ENCODE data around the gene NDUFV3.
A peak's percentile ranks its signal among the peaks of the same experiment; 100 is the strongest.
"Not testable (repeated sequence)": the region's sequence is repeated elsewhere in the genome, so short reads cannot be mapped to it uniquely, and the experiment has no call there.

NDUFV3 gene

DNA sequence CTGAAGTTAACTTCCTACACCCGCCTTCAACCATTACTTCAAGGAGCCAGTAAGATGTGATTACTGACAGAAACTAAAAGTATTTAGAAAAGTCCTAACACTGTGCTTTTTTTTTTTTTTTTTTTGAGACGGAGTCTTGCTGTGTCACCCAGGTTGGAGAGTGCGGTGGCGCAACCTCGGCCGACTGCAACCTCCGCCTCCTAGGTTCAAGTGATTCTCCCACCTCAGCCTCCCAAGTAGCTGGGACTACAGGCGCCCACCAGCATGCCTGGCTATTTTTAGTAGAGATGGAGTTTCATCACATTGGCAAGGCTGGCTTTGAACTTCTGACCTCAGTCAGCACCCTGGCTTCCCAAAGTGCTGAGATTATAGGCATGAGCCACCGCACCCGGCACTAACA lies 17.3 kb upstream of the NDUFV3 start:
- H3K4me3 ChIP-seq (ENCODE audit: low read depth, low read length); H3K9ac ChIP-seq (ENCODE audit: low read depth, low read length); H3K27me3 ChIP-seq (ENCODE audit: control insufficient read depth, insufficient read depth, low read length); H3K9me3 ChIP-seq (ENCODE audit: control insufficient read depth, insufficient read depth, low read length); H3K4me1 ChIP-seq (ENCODE audit: control insufficient read depth, insufficient read depth, low read length): not testable (repeated sequence)
- H3K36me3 ChIP-seq (ENCODE audit: control insufficient read depth, insufficient read depth, low read length): peaks cover 37% of the 10 kb centered on the region

DNA sequence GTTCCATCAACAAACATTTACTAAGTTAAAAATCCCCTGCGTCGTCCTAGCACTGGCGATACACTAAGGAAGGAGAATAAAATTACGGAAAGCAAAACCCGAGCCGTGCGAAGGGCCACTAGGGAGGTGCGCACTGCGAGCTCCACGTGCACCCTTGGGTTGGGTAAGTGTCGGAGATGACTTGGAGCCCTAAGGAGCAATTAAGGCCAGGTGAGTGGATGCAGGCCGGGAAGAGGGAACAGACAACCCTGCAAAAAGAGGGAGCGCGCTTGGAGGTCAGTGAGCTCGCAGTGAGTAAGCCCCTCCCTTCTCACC lies 14.5 kb upstream of the NDUFV3 start:
- Histone ChIP-seq H3K9ac (ENCODE audit: low read depth, low read length) (peak overlapping the region; percentile 99), H3K4me1 (ENCODE audit: control insufficient read depth, insufficient read depth, low read length) (no peaks in the 10 kb centered on the region), H3K27me3 (ENCODE audit: control insufficient read depth, insufficient read depth, low read length) (no peaks in the 10 kb centered on the region), H3K9me3 (ENCODE audit: control insufficient read depth, insufficient read depth, low read length) (no peaks in the 10 kb centered on the region), H3K36me3 (ENCODE audit: control insufficient read depth, insufficient read depth, low read length) (peaks cover 13% of the 10 kb centered on the region), H3K4me3 (ENCODE audit: low read depth, low read length) (peak overlapping the region; percentile 98)

DNA sequence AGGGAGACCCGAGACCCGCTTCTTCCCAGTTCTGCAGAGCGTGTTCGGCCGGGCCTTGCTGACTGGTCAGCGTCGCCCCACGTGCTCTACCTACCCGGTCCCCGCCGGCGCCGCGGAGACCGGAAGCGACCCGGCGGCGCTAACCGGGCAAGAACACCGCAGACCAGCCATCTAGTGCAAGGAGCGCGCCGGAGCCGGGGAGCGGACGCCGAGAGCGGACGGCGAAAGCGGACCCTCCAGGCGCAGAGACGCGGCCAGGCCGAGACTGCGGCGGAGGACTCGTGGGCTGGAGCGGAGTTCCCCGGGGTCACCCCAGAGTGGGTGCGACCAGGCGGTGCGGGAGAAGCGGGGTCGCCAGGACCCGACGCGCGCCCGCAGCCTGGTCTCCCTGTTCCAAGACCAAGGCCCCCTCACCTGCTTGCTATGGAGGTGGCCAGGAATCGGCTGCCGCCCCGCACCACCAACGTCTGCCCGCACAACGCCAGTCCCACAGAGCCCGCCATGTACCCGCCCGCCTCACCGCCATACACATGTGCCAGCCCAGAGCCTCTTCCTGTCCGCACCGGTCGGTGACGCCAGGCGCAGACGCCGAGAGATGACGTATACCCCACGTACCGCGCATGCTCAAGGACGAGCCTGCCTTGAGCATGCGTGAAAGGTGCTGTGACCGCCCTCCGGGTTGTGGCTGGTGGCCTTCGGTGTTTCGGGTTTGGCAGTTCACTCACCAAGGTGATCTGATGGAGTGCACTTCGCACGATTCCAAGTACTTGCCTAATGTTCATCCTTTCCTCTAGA lies 13.9 kb upstream of the NDUFV3 start, which contains the start of gene WDR4:
Gene WDR4, minus strand, starts transcription at position 547 of the 795 bp plus-strand sequence. Its CDS starts 44 bp downstream, at position 503.
- Histone ChIP-seq H3K9me3 (ENCODE audit: control insufficient read depth, insufficient read depth, low read length) (no peaks in the 10 kb centered on the region), H3K9ac (ENCODE audit: low read depth, low read length) (peak within 1 kb of the TSS; percentile 99), H3K4me3 (ENCODE audit: low read depth, low read length) (peak within 1 kb of the TSS; percentile 98), H3K36me3 (ENCODE audit: control insufficient read depth, insufficient read depth, low read length) (peaks cover 11% of the 10 kb centered on the region), H3K4me1 (ENCODE audit: control insufficient read depth, insufficient read depth, low read length) (no peaks in the 10 kb centered on the region), H3K27me3 (ENCODE audit: control insufficient read depth, insufficient read depth, low read length) (no peaks in the 10 kb centered on the region)

DNA sequence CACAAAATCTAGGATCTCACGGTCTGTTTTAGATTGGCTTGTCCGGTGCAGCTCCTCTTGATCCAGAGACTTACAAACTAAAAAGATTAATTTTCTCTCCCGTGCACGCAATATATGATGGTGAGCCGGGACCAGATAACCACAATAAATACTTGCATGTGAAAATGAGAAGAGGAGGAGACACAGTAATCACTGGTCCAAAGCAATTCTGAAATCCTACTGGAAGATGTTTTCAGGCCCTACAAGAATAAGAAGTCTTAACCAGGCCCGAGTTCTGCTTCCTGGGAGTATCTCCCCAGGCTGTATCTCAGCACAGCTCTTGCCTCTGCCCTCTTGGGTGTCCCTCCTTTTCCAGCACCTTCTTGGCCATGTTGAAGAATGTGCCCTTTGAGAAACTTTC lies 12.8 kb upstream of the NDUFV3 start:
- Histone ChIP-seq H3K36me3 (ENCODE audit: control insufficient read depth, insufficient read depth, low read length) (peaks cover 3% of the 10 kb centered on the region), H3K4me1 (ENCODE audit: control insufficient read depth, insufficient read depth, low read length) (no peaks in the 10 kb centered on the region), H3K4me3 (ENCODE audit: low read depth, low read length) (peak overlapping the region; percentile 98), H3K27me3 (ENCODE audit: control insufficient read depth, insufficient read depth, low read length) (no peaks in the 10 kb centered on the region), H3K9ac (ENCODE audit: low read depth, low read length) (peak overlapping the region; percentile 99), H3K9me3 (ENCODE audit: control insufficient read depth, insufficient read depth, low read length) (no peaks in the 10 kb centered on the region)

DNA sequence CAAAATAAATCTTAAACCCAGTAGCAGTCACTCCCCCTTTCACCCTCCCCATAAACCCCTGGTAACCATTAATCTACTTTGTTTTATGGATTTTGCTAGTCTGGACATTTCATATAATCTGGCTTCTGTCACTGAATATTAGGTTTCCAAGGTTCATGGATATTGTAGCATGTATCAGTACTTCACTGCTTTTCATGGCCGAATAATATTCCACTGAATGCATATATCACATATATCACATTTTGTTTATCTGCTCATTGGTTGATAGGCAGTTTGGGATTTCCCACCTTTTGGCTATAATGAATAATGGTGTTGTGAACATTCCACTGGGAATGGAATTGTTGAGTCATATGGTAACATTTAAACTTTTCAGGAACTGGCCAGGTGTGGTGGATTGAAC lies 9.2 kb upstream of the NDUFV3 start:
- no peak overlapping the region for H3K9ac ChIP-seq (ENCODE audit: low read depth, low read length)
- H3K4me1 ChIP-seq (ENCODE audit: control insufficient read depth, insufficient read depth, low read length): no peaks in the 10 kb centered on the region
- no peak overlapping the region for H3K4me3 ChIP-seq (ENCODE audit: low read depth, low read length)
- H3K27me3 ChIP-seq (ENCODE audit: control insufficient read depth, insufficient read depth, low read length): no peaks in the 10 kb centered on the region
- no peaks in the 10 kb centered on the region for H3K9me3 ChIP-seq (ENCODE audit: control insufficient read depth, insufficient read depth, low read length)
- H3K36me3 ChIP-seq (ENCODE audit: control insufficient read depth, insufficient read depth, low read length): no peaks in the 10 kb centered on the region

DNA sequence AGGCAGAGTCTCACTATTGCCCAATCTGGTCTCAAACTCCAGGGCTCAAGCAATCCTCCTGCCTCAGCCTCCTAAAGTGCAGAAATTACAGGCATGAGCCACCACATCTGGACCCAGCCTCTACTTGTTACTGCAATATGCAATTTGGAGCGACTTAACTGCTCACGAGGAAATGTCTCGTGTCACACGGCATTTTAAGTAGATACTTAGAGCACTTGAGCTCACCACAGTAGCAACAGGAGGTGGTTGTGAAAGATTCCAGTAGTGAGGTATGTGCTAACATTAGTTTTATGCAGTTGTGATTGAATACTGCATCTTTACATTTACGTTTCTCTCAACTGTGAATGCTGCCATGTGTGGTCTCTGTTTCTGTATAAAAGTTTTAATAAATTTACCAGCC lies 5.8 kb upstream of the NDUFV3 start:
- no peak overlapping the region for H3K4me3 ChIP-seq (ENCODE audit: low read depth, low read length)
- H3K4me1 ChIP-seq (ENCODE audit: control insufficient read depth, insufficient read depth, low read length): no peaks in the 10 kb centered on the region
- no peak overlapping the region for H3K9ac ChIP-seq (ENCODE audit: low read depth, low read length)
- no peaks in the 10 kb centered on the region for H3K9me3 ChIP-seq (ENCODE audit: control insufficient read depth, insufficient read depth, low read length)
- H3K36me3 ChIP-seq (ENCODE audit: control insufficient read depth, insufficient read depth, low read length): no peaks in the 10 kb centered on the region
- H3K27me3 ChIP-seq (ENCODE audit: control insufficient read depth, insufficient read depth, low read length): no peaks in the 10 kb centered on the region

DNA sequence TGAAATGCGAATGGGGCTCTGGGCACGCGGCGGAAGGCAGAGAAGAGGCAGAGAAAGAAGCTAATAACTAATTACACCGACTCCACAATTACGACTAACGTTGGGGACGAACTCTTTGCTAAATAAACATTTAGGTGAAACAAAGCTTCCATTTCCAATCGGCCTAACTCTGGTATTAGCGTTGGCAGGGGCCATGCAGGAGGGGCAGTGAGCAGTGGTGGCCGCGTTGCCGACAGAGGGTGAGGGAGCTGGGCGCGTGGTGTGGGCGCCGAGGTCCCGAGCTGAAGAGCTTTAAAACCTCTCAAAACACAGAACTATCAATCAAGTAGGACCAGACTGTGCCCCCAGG lies 553 bp upstream of the NDUFV3 start:
- H3K4me3 ChIP-seq (ENCODE audit: low read depth, low read length): peak overlapping the region; percentile 79
- H3K36me3 ChIP-seq (ENCODE audit: control insufficient read depth, insufficient read depth, low read length): no peaks in the 10 kb centered on the region
- no peaks in the 10 kb centered on the region for H3K4me1 ChIP-seq (ENCODE audit: control insufficient read depth, insufficient read depth, low read length)
- no peaks in the 10 kb centered on the region for H3K9me3 ChIP-seq (ENCODE audit: control insufficient read depth, insufficient read depth, low read length)
- peak overlapping the region; percentile 93 for H3K9ac ChIP-seq (ENCODE audit: low read depth, low read length)
- H3K27me3 ChIP-seq (ENCODE audit: control insufficient read depth, insufficient read depth, low read length): no peaks in the 10 kb centered on the region

DNA sequence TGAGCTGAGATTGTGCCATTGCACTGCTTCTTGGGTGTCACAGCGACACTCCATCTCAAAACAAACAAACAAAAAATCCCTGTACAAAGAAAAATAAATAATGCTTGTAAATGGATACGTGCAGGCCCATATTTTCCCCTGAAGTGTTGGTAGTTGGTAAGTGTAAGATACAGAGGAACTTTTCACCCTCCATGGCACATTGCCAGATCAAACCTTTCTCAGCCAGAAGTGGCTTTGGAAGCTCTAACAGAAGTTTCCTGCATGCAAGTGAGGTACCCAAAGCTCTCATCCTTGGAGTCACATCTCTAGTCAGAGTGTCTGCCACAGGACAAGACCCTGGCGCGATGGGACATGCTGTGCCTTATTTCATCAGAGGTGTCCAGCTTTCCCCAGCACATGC lies 7.3 kb downstream of the NDUFV3 start:
- Histone ChIP-seq H3K9me3 (ENCODE audit: control insufficient read depth, insufficient read depth, low read length) (no peaks in the 10 kb centered on the region), H3K27me3 (ENCODE audit: control insufficient read depth, insufficient read depth, low read length) (no peaks in the 10 kb centered on the region), H3K9ac (ENCODE audit: low read depth, low read length) (no peak overlapping the region), H3K4me1 (ENCODE audit: control insufficient read depth, insufficient read depth, low read length) (no peaks in the 10 kb centered on the region), H3K36me3 (ENCODE audit: control insufficient read depth, insufficient read depth, low read length) (peaks cover 24% of the 10 kb centered on the region), H3K4me3 (ENCODE audit: low read depth, low read length) (no peak overlapping the region)

DNA sequence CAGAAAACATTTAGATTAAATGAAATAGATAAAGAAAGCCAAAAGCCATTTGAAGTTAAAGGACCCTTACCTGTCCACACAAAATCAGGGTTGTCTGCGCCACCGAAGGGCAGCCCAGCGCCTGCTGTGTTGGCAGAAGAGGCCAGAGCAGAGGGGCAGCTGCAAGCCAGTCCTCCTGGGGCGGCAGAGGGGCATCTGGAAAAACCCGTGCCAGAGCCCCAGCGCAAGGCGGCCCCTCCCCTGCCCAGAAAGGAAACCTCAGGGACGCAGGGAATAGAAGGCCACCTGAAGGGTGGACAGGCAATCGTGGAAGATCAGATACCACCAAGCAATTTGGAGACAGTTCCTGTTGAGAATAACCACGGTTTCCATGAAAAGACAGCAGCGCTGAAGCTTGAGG lies 10.7 kb downstream of the NDUFV3 start:
- Histone ChIP-seq H3K36me3 (ENCODE audit: control insufficient read depth, insufficient read depth, low read length) (peaks cover 37% of the 10 kb centered on the region), H3K9ac (ENCODE audit: low read depth, low read length) (no peak overlapping the region)

DNA sequence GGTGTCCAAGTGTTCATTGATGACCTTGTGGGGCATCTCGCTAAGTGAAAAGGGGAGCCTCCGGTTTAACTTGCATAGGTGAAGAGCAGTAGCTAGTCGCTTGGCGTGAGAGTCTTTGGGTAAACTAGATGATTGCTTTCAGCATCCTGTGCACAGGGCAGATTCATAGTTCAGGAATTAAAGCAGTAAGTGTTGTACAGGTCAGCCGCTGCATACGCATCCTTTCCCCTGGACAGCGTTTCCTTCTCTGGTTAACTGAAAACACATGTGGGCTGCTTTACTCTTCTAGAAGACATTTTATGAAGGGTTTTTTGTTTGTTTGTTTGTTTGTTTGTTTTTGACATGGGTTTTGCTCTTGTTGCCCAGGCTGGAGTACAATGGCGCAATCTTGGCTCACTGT lies 12.1 kb downstream of the NDUFV3 start:
- Histone ChIP-seq H3K27me3 (ENCODE audit: control insufficient read depth, insufficient read depth, low read length) (no peaks in the 10 kb centered on the region), H3K4me3 (ENCODE audit: low read depth, low read length) (no peak overlapping the region), H3K9me3 (ENCODE audit: control insufficient read depth, insufficient read depth, low read length) (no peaks in the 10 kb centered on the region), H3K36me3 (ENCODE audit: control insufficient read depth, insufficient read depth, low read length) (peaks cover 42% of the 10 kb centered on the region), H3K9ac (ENCODE audit: low read depth, low read length) (no peak overlapping the region), H3K4me1 (ENCODE audit: control insufficient read depth, insufficient read depth, low read length) (no peaks in the 10 kb centered on the region)

More for the DNA sequence above, 10.7 kb downstream of the NDUFV3 start:
- H3K9me3 ChIP-seq (ENCODE audit: control insufficient read depth, insufficient read depth, low read length): no peaks in the 10 kb centered on the region
- H3K27me3 ChIP-seq (ENCODE audit: control insufficient read depth, insufficient read depth, low read length): no peaks in the 10 kb centered on the region
- H3K4me3 ChIP-seq (ENCODE audit: low read depth, low read length): no peak overlapping the region
- no peaks in the 10 kb centered on the region for H3K4me1 ChIP-seq (ENCODE audit: control insufficient read depth, insufficient read depth, low read length)

DNA sequence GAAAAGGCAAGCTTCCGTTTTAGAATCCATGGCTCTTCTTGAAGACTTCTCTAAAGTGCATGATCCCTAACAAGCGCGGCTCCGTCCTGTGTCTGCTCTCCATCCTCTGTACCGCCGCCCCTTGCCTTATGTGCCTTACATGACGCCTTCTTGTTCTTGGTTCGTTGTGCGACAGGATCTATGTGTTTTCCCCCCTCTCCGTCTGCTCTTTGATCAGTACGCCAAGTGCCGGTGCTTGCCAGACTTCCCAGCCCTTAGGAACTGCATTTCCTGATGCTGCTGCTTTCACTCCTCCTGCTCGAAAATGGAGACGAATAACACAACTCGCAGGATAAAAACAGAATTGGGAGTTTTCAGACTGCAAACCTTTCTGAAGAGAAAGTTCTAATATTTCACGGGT lies 13.1 kb downstream of the NDUFV3 start:
- Histone ChIP-seq H3K9ac (ENCODE audit: low read depth, low read length) (no peak overlapping the region), H3K4me1 (ENCODE audit: control insufficient read depth, insufficient read depth, low read length) (no peaks in the 10 kb centered on the region), H3K9me3 (ENCODE audit: control insufficient read depth, insufficient read depth, low read length) (no peaks in the 10 kb centered on the region), H3K36me3 (ENCODE audit: control insufficient read depth, insufficient read depth, low read length) (peaks cover 43% of the 10 kb centered on the region), H3K4me3 (ENCODE audit: low read depth, low read length) (no peak overlapping the region), H3K27me3 (ENCODE audit: control insufficient read depth, insufficient read depth, low read length) (no peaks in the 10 kb centered on the region)

DNA sequence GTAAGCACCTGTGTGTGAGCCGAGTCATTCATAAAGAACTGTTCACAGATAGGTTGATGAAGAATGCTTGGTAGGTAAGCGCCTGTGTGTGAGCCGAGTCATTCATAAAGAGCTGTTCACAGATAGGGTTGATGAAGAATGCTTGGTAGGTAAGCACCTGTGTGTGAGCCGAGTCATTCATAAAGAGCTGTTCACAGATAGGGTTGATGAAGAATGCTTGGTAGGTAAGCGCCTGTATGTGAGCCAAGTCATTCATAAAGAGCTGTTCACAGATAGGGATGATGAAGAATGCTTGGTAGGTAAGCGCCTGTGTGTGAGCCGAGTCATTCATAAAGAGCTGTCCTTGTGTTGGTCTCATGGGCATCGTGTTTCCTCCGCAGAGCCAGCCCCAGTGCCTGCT lies 15.4 kb downstream of the NDUFV3 start:
- not testable (repeated sequence) for H3K9ac ChIP-seq (ENCODE audit: low read depth, low read length); H3K4me3 ChIP-seq (ENCODE audit: low read depth, low read length); H3K27me3 ChIP-seq (ENCODE audit: control insufficient read depth, insufficient read depth, low read length); H3K9me3 ChIP-seq (ENCODE audit: control insufficient read depth, insufficient read depth, low read length); H3K4me1 ChIP-seq (ENCODE audit: control insufficient read depth, insufficient read depth, low read length)
- H3K36me3 ChIP-seq (ENCODE audit: control insufficient read depth, insufficient read depth, low read length): peaks cover 41% of the 10 kb centered on the region
